Measurements from ENCODE around the gene PIK3R3.

PIK3R3 gene

GRCh38 chr1:46172321-46172720 lies 39.9 kb upstream of the PIK3R3 start:
- H3K4me2 ChIP-seq, result no peak overlapping the region

GRCh38 chr1:46171871-46172270 lies 39.4 kb upstream of the PIK3R3 start:
- Histone ChIP-seq H3K27ac (no peak overlapping the region), H3K4me2 (no peak overlapping the region), H3K4me3 (IDR thresholded peaks at IDR 0.05; ENCODE audit: insufficient read depth, low read depth, low read length) (no peak overlapping the region), H2AFZ (ENCODE audit: low read depth) (no peak overlapping the region), H3K79me2 (ENCODE audit: insufficient read depth, low read depth) (no peaks in the 10 kb centered on the region), H4K20me1 (ENCODE audit: insufficient read depth) (no peaks in the 10 kb centered on the region), H3K27me3 (ENCODE audit: insufficient read depth, low read depth) (no peaks in the 10 kb centered on the region), H3K36me3 (ENCODE audit: insufficient read depth) (no peaks in the 10 kb centered on the region), H3K4me1 (ENCODE audit: low read depth, poor library complexity, severe bottlenecking) (peaks cover 13% of the 10 kb centered on the region), H3K9ac (no peak overlapping the region)
- no peak for TF ChIP-seq CTCF (conservative IDR thresholded peaks at IDR 0.05; ENCODE audit: low read depth, low read length)

More at GRCh38 chr1:46172321-46172720, 39.9 kb upstream of the PIK3R3 start:
- H3K9ac ChIP-seq, result no peak overlapping the region
- TF ChIP-seq CTCF (conservative IDR thresholded peaks at IDR 0.05; ENCODE audit: low read depth, low read length), result no peak
- no peak overlapping the region for H2AFZ ChIP-seq (ENCODE audit: low read depth)
- H3K27me3 ChIP-seq (ENCODE audit: insufficient read depth, low read depth), result no peaks in the 10 kb centered on the region
- no peaks in the 10 kb centered on the region for H4K20me1 ChIP-seq (ENCODE audit: insufficient read depth)
- no peaks in the 10 kb centered on the region for H3K36me3 ChIP-seq (ENCODE audit: insufficient read depth)
- H3K4me1 ChIP-seq (ENCODE audit: low read depth, poor library complexity, severe bottlenecking), result peaks cover 13% of the 10 kb centered on the region
- H3K4me3 ChIP-seq (IDR thresholded peaks at IDR 0.05; ENCODE audit: insufficient read depth, low read depth, low read length), result no peak overlapping the region
- no peak overlapping the region for H3K27ac ChIP-seq
- no peaks in the 10 kb centered on the region for H3K79me2 ChIP-seq (ENCODE audit: insufficient read depth, low read depth)

- no peaks in the 10 kb centered on the region for H4K20me1 ChIP-seq (ENCODE audit: insufficient read depth)
- TF ChIP-seq CTCF (conservative IDR thresholded peaks at IDR 0.05; ENCODE audit: low read depth, low read length), result no peak
- H3K4me3 ChIP-seq (IDR thresholded peaks at IDR 0.05; ENCODE audit: insufficient read depth, low read depth, low read length), result no peak overlapping the region
- no peaks in the 10 kb centered on the region for H3K36me3 ChIP-seq (ENCODE audit: insufficient read depth)
- H3K4me1 ChIP-seq (ENCODE audit: low read depth, poor library complexity, severe bottlenecking), result peaks cover 13% of the 10 kb centered on the region
- no peak overlapping the region for H3K4me2 ChIP-seq
- no peak overlapping the region for H2AFZ ChIP-seq (ENCODE audit: low read depth)
- H3K27me3 ChIP-seq (ENCODE audit: insufficient read depth, low read depth), result no peaks in the 10 kb centered on the region
- H3K27ac ChIP-seq, result no peak overlapping the region
- no peak overlapping the region for H3K9ac ChIP-seq
- H3K79me2 ChIP-seq (ENCODE audit: insufficient read depth, low read depth), result no peaks in the 10 kb centered on the region
Measured at GRCh38 chr1:46171351-46171750, 38.9 kb upstream of the PIK3R3 start.

GRCh38 chr1:46169811-46170454 lies 37.5 kb upstream of the PIK3R3 start:
- no peak for TF ChIP-seq CTCF (conservative IDR thresholded peaks at IDR 0.05; ENCODE audit: low read depth, low read length)
- no peaks in the 10 kb centered on the region for H4K20me1 ChIP-seq (ENCODE audit: insufficient read depth)
- H3K4me1 ChIP-seq (ENCODE audit: low read depth, poor library complexity, severe bottlenecking), result peaks cover 13% of the 10 kb centered on the region
- no peaks in the 10 kb centered on the region for H3K27me3 ChIP-seq (ENCODE audit: insufficient read depth, low read depth)
- no peak overlapping the region for H3K4me2 ChIP-seq
- no peak overlapping the region for H3K9ac ChIP-seq
- H2AFZ ChIP-seq (ENCODE audit: low read depth), result no peak overlapping the region
- no peaks in the 10 kb centered on the region for H3K36me3 ChIP-seq (ENCODE audit: insufficient read depth)
- no peaks in the 10 kb centered on the region for H3K79me2 ChIP-seq (ENCODE audit: insufficient read depth, low read depth)
- no peak overlapping the region for H3K4me3 ChIP-seq (IDR thresholded peaks at IDR 0.05; ENCODE audit: insufficient read depth, low read depth, low read length)
- H3K27ac ChIP-seq, result no peak overlapping the region

All from KMS-11 (cell line).